Upper lobe of left lung (tissue), 6 donors: ENCODE measurements around the gene SLCO4A1. TPM values are rescaled to one million over a fixed set of nuclear protein-coding genes. Genes with fewer than 3 reads are reported as not detected.
A peak's percentile ranks its signal among the peaks of the same experiment; 100 is the strongest.

Experiments
- ATAC-seq, 2 donors: fragments of 200-7000 bp; cut with Tn5 transposase; one replicate each; pipeline ENCODE4 v1.9.1; 2022; ENCODE audit warnings: mild to moderate bottlenecking in 2 of 2, moderate library complexity in 2 of 2; ENCODE audit not compliant: low FRiP score in 2 of 2
- DNase-seq, 2 donors: peaks; one replicate each; pipeline ENCODE4 v3.0.0-alpha.2; 2019 to 2020
- H3K27ac ChIP-seq, 4 donors: fragments of 200-600 bp; sonication (generic); one replicate each; pipeline ENCODE4 v1.5.1; 2016 to 2019
- H3K27me3 ChIP-seq, 4 donors: fragments of 200-600 bp; sonication (generic); one replicate each; pipeline ENCODE4 v1.5.1; 2017 to 2019
- H3K36me3 ChIP-seq, 4 donors: fragments of 200-600 bp; sonication (generic); one replicate each; pipeline ENCODE4 v1.5.1; 2016 to 2019
- H3K4me1 ChIP-seq, 4 donors: fragments of 200-600 bp; sonication (generic); one replicate each; pipeline ENCODE4 v1.5.1; 2018 to 2019
- H3K4me3 ChIP-seq, 4 donors: fragments of 200-600 bp; sonication (generic); one replicate each; pipeline ENCODE4 v1.5.1; 2017 to 2019; ENCODE audit warnings: mild to moderate bottlenecking in 2 of 4, moderate library complexity in 1 of 4
- H3K9me3 ChIP-seq, 4 donors: fragments of 200-600 bp; sonication (generic); one replicate each; pipeline ENCODE4 v1.5.1; 2018 to 2019
- EP300 ChIP-seq, 4 donors: sonication (generic); formaldehyde crosslinking; IDR thresholded peaks; one replicate each; pipeline ENCODE4 v1.5.1; 2017; ENCODE audit warnings: antibody characterized with exemption in 4 of 4, control low read depth in 2 of 4
- POLR2A ChIP-seq, 4 donors: fragments of 450-650 bp; IDR thresholded peaks; one replicate each; pipeline ENCODE4 v1.5.1; 2016 to 2017; ENCODE audit warnings: antibody characterized with exemption in 4 of 4, mild to moderate bottlenecking in 2 of 4
- POLR2AphosphoS5 ChIP-seq, 2 donors: sonication (generic); formaldehyde crosslinking; IDR thresholded peaks; one replicate each; pipeline ENCODE4 v1.5.1; 2017; ENCODE audit warnings: antibody characterized with exemption in 2 of 2
- WGBS, 2 donors: methylation state at CpG; one replicate each; pipeline ENCODE4 v1.1.5; 2017 to 2018; 5-methylcytosine and 5-hydroxymethylcytosine counted together
- total RNA-seq, 6 donors: library from RNA; depleted of rRNA in 4 of 6; stranded (reverse); fragments of >200 nt in 4 of 6; gene quantifications; one replicate each; pipeline versions ENCODE4 v1.1.0 to v1.2.1, GENCODE V29; 2016 to 2021
- TF ChIP-seq, protein P1 (sequence below), 6 experiments: fragments of 450-650 bp in 4 of 6; fragments of 200-600 bp in 2 of 6; sonication (generic) in 2 of 6; IDR thresholded peaks; one replicate each; pipeline ENCODE4 v1.5.1; 2016 to 2019; ENCODE audit warnings: antibody characterized with exemption in 6 of 6
- donor health status: DM: no; HTN: no; CAD: no; lungs with moderate emphysema.
- donor health status: DM: no; HTN: yes; CAD: no; lungs with severe emphysema.

Gene SLCO4A1
- total RNA-seq, 6 donors from 2014 or later = 39.9 to 86.7 (median 49.1) TPM

DNA sequence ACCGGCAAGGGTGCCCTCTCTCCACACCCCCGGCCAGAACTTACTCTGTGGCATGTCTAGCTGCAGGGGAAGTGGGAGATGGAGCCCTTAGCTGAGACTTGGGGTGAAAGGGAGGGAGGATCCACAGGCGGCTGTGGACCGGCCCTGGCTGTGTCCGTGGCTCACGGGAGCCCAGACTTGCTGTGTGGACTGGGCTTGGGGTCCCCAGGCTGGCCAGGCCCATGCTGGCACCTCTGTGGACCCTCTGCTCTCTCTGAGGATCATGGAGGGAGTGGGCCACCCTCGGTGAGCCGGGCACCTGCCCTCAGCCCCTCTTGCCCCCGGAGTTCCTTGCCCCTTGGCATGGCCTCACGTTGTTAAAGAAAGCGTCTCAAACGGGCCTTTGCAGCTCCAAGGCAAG is 57.4 kb downstream of the SLCO4A1 start:
- no peaks in the 10 kb centered on the region for H3K36me3 ChIP-seq
- no peak for ATAC-seq
- WGBS, 2 donors = 85 to 91% methylated on average over 10 to 12 of the region's 12 CpGs
- no peaks in the 10 kb centered on the region for H3K27me3 ChIP-seq
- no peak overlapping the region for H3K27ac ChIP-seq
- H3K4me3 ChIP-seq = no peak overlapping the region
- no peaks in the 10 kb centered on the region for H3K9me3 ChIP-seq
- no peak for DNase-seq
- TF ChIP-seq, protein P1, sequence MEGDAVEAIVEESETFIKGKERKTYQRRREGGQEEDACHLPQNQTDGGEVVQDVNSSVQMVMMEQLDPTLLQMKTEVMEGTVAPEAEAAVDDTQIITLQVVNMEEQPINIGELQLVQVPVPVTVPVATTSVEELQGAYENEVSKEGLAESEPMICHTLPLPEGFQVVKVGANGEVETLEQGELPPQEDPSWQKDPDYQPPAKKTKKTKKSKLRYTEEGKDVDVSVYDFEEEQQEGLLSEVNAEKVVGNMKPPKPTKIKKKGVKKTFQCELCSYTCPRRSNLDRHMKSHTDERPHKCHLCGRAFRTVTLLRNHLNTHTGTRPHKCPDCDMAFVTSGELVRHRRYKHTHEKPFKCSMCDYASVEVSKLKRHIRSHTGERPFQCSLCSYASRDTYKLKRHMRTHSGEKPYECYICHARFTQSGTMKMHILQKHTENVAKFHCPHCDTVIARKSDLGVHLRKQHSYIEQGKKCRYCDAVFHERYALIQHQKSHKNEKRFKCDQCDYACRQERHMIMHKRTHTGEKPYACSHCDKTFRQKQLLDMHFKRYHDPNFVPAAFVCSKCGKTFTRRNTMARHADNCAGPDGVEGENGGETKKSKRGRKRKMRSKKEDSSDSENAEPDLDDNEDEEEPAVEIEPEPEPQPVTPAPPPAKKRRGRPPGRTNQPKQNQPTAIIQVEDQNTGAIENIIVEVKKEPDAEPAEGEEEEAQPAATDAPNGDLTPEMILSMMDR (IDR thresholded peaks at IDR 0.05) = no peak
- no peak for TF ChIP-seq POLR2AphosphoS5 (IDR thresholded peaks at IDR 0.05)
- TF ChIP-seq EP300 (IDR thresholded peaks at IDR 0.05) = no peak
- no peak for TF ChIP-seq POLR2A (IDR thresholded peaks at IDR 0.05)
- peaks cover 8 to 12% (median 10%) of the 10 kb centered on the region in 4 donors for H3K4me1 ChIP-seq

GRCh38 chr20:62700261-62700930 is 58.1 kb downstream of the SLCO4A1 start:
- Histone ChIP-seq H3K27me3 (no peaks in the 10 kb centered on the region), H3K27ac (no peak overlapping the region), H3K9me3 (no peaks in the 10 kb centered on the region), H3K4me3 (no peak overlapping the region), H3K4me1 (peaks cover 10 to 15% (median 14%) of the 10 kb centered on the region in 4 donors), H3K36me3 (no peaks in the 10 kb centered on the region)
- DNase-seq = no peak
- ATAC-seq = no peak
- 88 to 91% methylated on average over 18 of the region's 18 CpGs for WGBS, 2 donors
- TF ChIP-seq POLR2AphosphoS5 (IDR thresholded peaks at IDR 0.05) (no peak), POLR2A (IDR thresholded peaks at IDR 0.05) (no peak), EP300 (IDR thresholded peaks at IDR 0.05) (no peak)
- TF ChIP-seq, protein P1 (IDR thresholded peaks at IDR 0.05) = no peak

DNA sequence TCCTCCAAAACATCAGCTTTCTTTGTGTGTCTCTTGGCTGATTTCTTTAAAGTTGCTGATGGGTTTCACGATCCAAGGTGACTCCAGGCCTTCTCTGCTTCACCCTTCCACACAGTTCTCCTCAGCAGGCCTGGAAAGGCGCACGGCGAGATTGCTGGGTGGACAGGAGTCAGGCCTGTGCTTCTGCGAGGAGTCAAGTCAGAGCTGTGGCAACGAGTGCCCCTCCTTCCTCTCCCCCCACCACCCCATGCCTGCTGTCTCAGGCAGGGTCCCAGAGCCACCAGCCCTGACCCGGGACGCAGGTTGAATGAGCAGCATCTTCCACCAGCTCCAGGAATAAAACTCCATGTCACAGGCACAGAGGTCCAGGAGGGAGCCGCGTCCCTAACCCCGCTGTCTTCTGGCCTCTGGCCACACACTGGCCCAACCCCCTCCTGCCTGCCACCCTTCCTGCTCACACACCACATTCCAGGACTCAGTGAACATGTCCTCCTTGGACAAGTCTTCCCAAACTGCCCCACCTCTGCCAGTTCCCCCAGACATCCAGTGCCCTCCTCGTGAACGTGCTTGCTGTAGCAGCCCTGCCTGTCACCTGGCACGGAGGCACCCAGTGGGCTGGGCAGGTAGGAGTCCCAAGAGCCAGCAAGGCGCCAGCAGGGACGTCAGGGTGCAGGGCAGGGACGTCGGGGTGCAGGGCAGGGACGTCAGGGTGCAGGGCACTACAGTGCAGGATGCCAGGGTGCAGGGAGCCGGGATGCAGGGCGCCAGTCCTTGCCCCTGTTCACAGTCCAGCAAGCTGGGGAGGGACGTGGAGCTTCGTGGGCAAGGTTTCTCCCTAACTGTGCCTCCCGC is 59.1 kb downstream of the SLCO4A1 start:
- Histone ChIP-seq H3K4me1 (peaks cover 10 to 15% (median 14%) of the 10 kb centered on the region in 4 donors), H3K27me3 (no peaks in the 10 kb centered on the region), H3K4me3 (no peak overlapping the region), H3K27ac (no peak overlapping the region), H3K36me3 (no peaks in the 10 kb centered on the region), H3K9me3 (no peaks in the 10 kb centered on the region)
- ATAC-seq (no peak), DNase-seq (no peak)
- WGBS, 2 donors = 80 to 91% methylated on average over 9 to 19 of the region's 24 CpGs
- no peak for TF ChIP-seq EP300 (IDR thresholded peaks at IDR 0.05)
- no peak for TF ChIP-seq POLR2AphosphoS5 (IDR thresholded peaks at IDR 0.05)
- TF ChIP-seq, protein P1 (IDR thresholded peaks at IDR 0.05) = no peak
- TF ChIP-seq POLR2A (IDR thresholded peaks at IDR 0.05) = no peak

GRCh38 chr20:62702013-62702300 is 59.7 kb downstream of the SLCO4A1 start:
- 81 to 90% methylated on average over 6 to 11 of the region's 11 CpGs for WGBS, 2 donors
- Histone ChIP-seq H3K4me3 (no peak overlapping the region), H3K9me3 (no peaks in the 10 kb centered on the region), H3K27ac (no peak overlapping the region), H3K4me1 (peaks cover 10 to 15% (median 14%) of the 10 kb centered on the region in 4 donors), H3K36me3 (no peaks in the 10 kb centered on the region), H3K27me3 (peaks cover 0 to under 1% (median 0%) of the 10 kb centered on the region in 4 donors)
- DNase-seq = no peak
- TF ChIP-seq EP300 (IDR thresholded peaks at IDR 0.05) = no peak
- TF ChIP-seq POLR2AphosphoS5 (IDR thresholded peaks at IDR 0.05) = no peak
- TF ChIP-seq, protein P1 (IDR thresholded peaks at IDR 0.05) = no peak
- no peak for TF ChIP-seq POLR2A (IDR thresholded peaks at IDR 0.05)
- ATAC-seq = peak in 1 of 2 donors; percentile 5
